ENCODE measurements around the gene HBEGF.

Gene HBEGF

GRCh38 chr5:140331638-140332037 lies 14.8 kb downstream of the HBEGF start:
- DNase-seq = no peak

- no peak for DNase-seq
Measured at GRCh38 chr5:140329739-140330481, 16.5 kb downstream of the HBEGF start.

GRCh38 chr5:140328036-140328764 lies 18.2 kb downstream of the HBEGF start:
- no peak for DNase-seq

GRCh38 chr5:140327589-140327988 lies 18.8 kb downstream of the HBEGF start:
- DNase-seq = no peak

- DNase-seq = no peak
Measured at GRCh38 chr5:140325486-140325885, 20.9 kb downstream of the HBEGF start.

GRCh38 chr5:140324617-140325241 lies 21.7 kb downstream of the HBEGF start:
- no peak for DNase-seq

- DNase-seq = no peak
Measured at GRCh38 chr5:140324041-140324600, 22.3 kb downstream of the HBEGF start.

GRCh38 chr5:140322751-140323731 lies 23.4 kb downstream of the HBEGF start:
- no peak for DNase-seq

- DNase-seq = peak; percentile 74
Measured at GRCh38 chr5:140321796-140322195, 24.6 kb downstream of the HBEGF start.

- DNase-seq = no peak
Measured at GRCh38 chr5:140319833-140320232, 26.6 kb downstream of the HBEGF start.

GRCh38 chr5:140318792-140319191 lies 27.6 kb downstream of the HBEGF start:
- no peak for DNase-seq

GRCh38 chr5:140317859-140318258 lies 28.5 kb downstream of the HBEGF start:
- no peak for DNase-seq

GRCh38 chr5:140312791-140313189 lies 33.6 kb downstream of the HBEGF start:
- no peak for DNase-seq

- DNase-seq = no peak
Measured at GRCh38 chr5:140312067-140312790, 34.2 kb downstream of the HBEGF start.

- no peak for DNase-seq
Measured at GRCh38 chr5:140311011-140311467, 35.4 kb downstream of the HBEGF start.

GRCh38 chr5:140310434-140310833 lies 36.0 kb downstream of the HBEGF start:
- DNase-seq = no peak

GRCh38 chr5:140309706-140310249 lies 36.6 kb downstream of the HBEGF start:
- no peak for DNase-seq

- DNase-seq = no peak
Measured at GRCh38 chr5:140305471-140305870, 40.9 kb downstream of the HBEGF start.

- DNase-seq = no peak
Measured at GRCh38 chr5:140303966-140304365, 42.4 kb downstream of the HBEGF start.

- DNase-seq = peak; percentile 95
Measured at GRCh38 chr5:140302786-140303639, 43.4 kb downstream of the HBEGF start, which contains the start of gene PFDN1. Gene PFDN1 (minus strand): TSS chr5:140303101. CDS start chr5:140303073, 28 bp downstream.
